Posterior cingulate gyrus (tissue), 11 donors: ENCODE results near the gene ST6GALNAC2.
A peak's percentile ranks its signal among the peaks of the same experiment; 100 is the strongest.
"Not testable (repeated sequence)": the region's sequence is repeated elsewhere in the genome, so short reads cannot be mapped to it uniquely, and the experiment has no call there.

Source experiments
- DNase-seq, 10 donors: peaks; one replicate each; pipeline versions ENCODE4 v3.0.0 to v3.0.0-alpha.2; 2020 to 2021; ENCODE audit warnings: mixed read lengths in 3 of 10
- intact Hi-C: fragments of 100-400 bp; cut with DNase I; formaldehyde crosslinking; loops from one replicate; pipeline ENCODE4 v1.15.1; 2023

The ST6GALNAC2 gene

GRCh38 chr17:76585649-76586593, at the start of gene ST6GALNAC2:
Gene ST6GALNAC2 (minus strand): TSS chr17:76585860. CDS start chr17:76585808, 52 bp downstream.
- intact Hi-C loops, result no loop called here
- DNase-seq, result peak in 3 of 10 donors; percentile 54 to 88 (median 75)

GRCh38 chr17:76635039-76635438, 49.4 kb upstream of the ST6GALNAC2 start:
- DNase-seq, result no peak
- intact Hi-C loops, result no loop called here

GRCh38 chr17:76633628-76634328, 48.1 kb upstream of the ST6GALNAC2 start:
- intact Hi-C loops, result no loop called here
- DNase-seq, result no peak

GRCh38 chr17:76631821-76632565, 46.3 kb upstream of the ST6GALNAC2 start:
- DNase-seq, result no peak
- intact Hi-C loops, result no loop called here

- intact Hi-C loops, result no loop called here
- DNase-seq, result no peak
Measured at GRCh38 chr17:76630151-76630550, 44.5 kb upstream of the ST6GALNAC2 start.

GRCh38 chr17:76627510-76627909, 41.9 kb upstream of the ST6GALNAC2 start:
- DNase-seq, result no peak
- intact Hi-C loops, result no loop called here

- DNase-seq, result no peak
- intact Hi-C loops, result no loop called here
Measured at GRCh38 chr17:76626442-76626841, 40.8 kb upstream of the ST6GALNAC2 start.

GRCh38 chr17:76625496-76625895, 39.8 kb upstream of the ST6GALNAC2 start:
- no peak for DNase-seq
- intact Hi-C loops, result no loop called here

- DNase-seq, result peak; percentile 59 to 96 (median 80)
- intact Hi-C loops, result loop anchor here (1.0 to 5.0 kb wide), 2 partner anchors 66 to 100 kb away; no protein-coding TSS in a partner anchor
Measured at GRCh38 chr17:76623271-76624146, 37.8 kb upstream of the ST6GALNAC2 start.

- no peak for DNase-seq
- intact Hi-C loops, result no loop called here
Measured at GRCh38 chr17:76617838-76618237, 32.2 kb upstream of the ST6GALNAC2 start.

GRCh38 chr17:76614912-76615617, 29.4 kb upstream of the ST6GALNAC2 start:
- intact Hi-C loops, result no loop called here
- DNase-seq, result no peak

- DNase-seq, intact Hi-C loops: not testable (repeated sequence)
Measured at GRCh38 chr17:76614064-76614759, 28.6 kb upstream of the ST6GALNAC2 start.

- no peak for DNase-seq
- intact Hi-C loops, result no loop called here
Measured at GRCh38 chr17:76612977-76613851, 27.6 kb upstream of the ST6GALNAC2 start.

- intact Hi-C loops, result no loop called here
- no peak for DNase-seq
Measured at GRCh38 chr17:76612465-76612864, 26.8 kb upstream of the ST6GALNAC2 start.

GRCh38 chr17:76611758-76612157, 26.1 kb upstream of the ST6GALNAC2 start:
- intact Hi-C loops, result no loop called here
- DNase-seq, result no peak

GRCh38 chr17:76611080-76611749, 25.6 kb upstream of the ST6GALNAC2 start:
- intact Hi-C loops, DNase-seq: not testable (repeated sequence)

GRCh38 chr17:76606685-76607084, 21.0 kb upstream of the ST6GALNAC2 start:
- intact Hi-C loops, result not testable (repeated sequence)

More at GRCh38 chr17:76606685-76607084, 21.0 kb upstream of the ST6GALNAC2 start:
- DNase-seq, result not testable (repeated sequence)
